Panc1 (cell line): Measurements from ENCODE around the gene PARM1. TPM values are rescaled to one million over a fixed set of nuclear protein-coding genes. Genes with fewer than 3 reads are reported as not detected.

Experiments used
- ATAC-seq: fragments of 200-7000 bp; cut with Tn5 transposase; 2 replicates; pipeline ENCODE4 v1.9.1; 2020; ENCODE audit warnings: mild to moderate bottlenecking, moderate library complexity
- BruUV-seq: library from RNA; stranded (reverse); fragments of 400-500 nt; replicated peaks from 2 replicates; lab custom pipeline; 2021; lab: Mats Ljungman, UMichigan
- CTCF ChIA-PET: fragments of 300-600 bp; sonication (Branson Sonifier 250); formaldehyde crosslinking; loops from one replicate; lab custom pipeline; 2022; ENCODE audit warnings: antibody characterized with exemption; lab: Charles Lee
- POLR2A ChIA-PET: fragments of 300-600 bp; sonication (Branson Sonifier 250); formaldehyde crosslinking; loops from one replicate; lab custom pipeline; 2022; ENCODE audit warnings: antibody characterized with exemption; lab: Charles Lee
- DNase-seq: peaks from one replicate; pipeline ENCODE4 v3.0.0-alpha.2; 2010; ENCODE audit warnings: low read depth, low spot score
- H3K27ac ChIP-seq: 2 replicates; pipeline ENCODE4 v1.5.1; 2011; ENCODE audit warnings: mild to moderate bottlenecking, low read length, inconsistent platforms
- H3K27me3 ChIP-seq: fragments of 200-500 bp; sonication (Bioruptor generic); 2 replicates; pipeline ENCODE4 v1.6.0; 2014; ENCODE audit warnings: low read length, inconsistent platforms; ENCODE audit not compliant: control insufficient read depth, insufficient read depth
- H3K36me3 ChIP-seq: fragments of 200-500 bp; sonication (Bioruptor generic); 2 replicates; pipeline ENCODE4 v1.5.1; 2014; ENCODE audit warnings: inconsistent platforms, mild to moderate bottlenecking, low read length, moderate library complexity; ENCODE audit not compliant: control insufficient read depth, insufficient read depth
- H3K4me1 ChIP-seq: 2 replicates; pipeline ENCODE4 v1.5.1; 2011; ENCODE audit warnings: inconsistent platforms, mild to moderate bottlenecking, low read length, moderate library complexity; ENCODE audit not compliant: control insufficient read depth, insufficient read depth
- H3K4me3 ChIP-seq, 2 experiments: 2 replicates each; pipeline ENCODE4 v1.5.1; 2011 to 2012; ENCODE audit warnings: low read depth in 2 of 2, low read length in 2 of 2, mild to moderate bottlenecking in 2 of 2, inconsistent platforms in 1 of 2, moderate library complexity in 1 of 2
- H3K9me3 ChIP-seq: fragments of 200-500 bp; sonication (Bioruptor generic); 2 replicates; pipeline ENCODE4 v1.5.1; 2014; ENCODE audit warnings: low read depth, mild to moderate bottlenecking, inconsistent platforms, low read length, moderate library complexity; ENCODE audit not compliant: control insufficient read depth, insufficient read depth
- CTCF ChIP-seq: fragments of 450-650 bp; IDR thresholded peaks from 2 replicates; pipeline ENCODE4 v1.5.1; 2017; ENCODE audit warnings: mild to moderate bottlenecking
- POLR2AphosphoS5 ChIP-seq: IDR thresholded peaks from 2 replicates; pipeline ENCODE4 v1.6.1; 2012; ENCODE audit warnings: mild to moderate bottlenecking, low read depth, low read length, moderate library complexity
- REST ChIP-seq, 2 experiments: IDR thresholded peaks; 2 replicates each; pipeline ENCODE4 v1.6.1; 2011 to 2012; ENCODE audit warnings: low read depth in 2 of 2, control low read depth in 1 of 2, low read length in 1 of 2, mild to moderate bottlenecking in 1 of 2, moderate library complexity in 1 of 2; ENCODE audit not compliant: insufficient read depth in 1 of 2
- SIN3A ChIP-seq: IDR thresholded peaks from 2 replicates; pipeline ENCODE4 v1.6.1; 2012; ENCODE audit warnings: low read depth, mild to moderate bottlenecking, low read length, moderate library complexity, borderline replicate concordance; ENCODE audit not compliant: insufficient read depth
- TCF7L2 ChIP-seq: IDR thresholded peaks from 2 replicates; pipeline ENCODE4 v1.6.1; 2011; ENCODE audit warnings: mild to moderate bottlenecking, low read depth, low read length, inconsistent platforms
- in situ Hi-C: cut with HindIII; loops from 2 replicates; pipeline ENCODE4 v1.10.0; 2016; ENCODE audit warnings: low sequenced_read_pairs, low pct_unique_long_range_greater_than_20kb
- intact Hi-C: fragments of 100-400 bp; cut with micrococcal nuclease; formaldehyde crosslinking; loops from one replicate; pipeline ENCODE4 v1.10.0; 2022; ENCODE audit not compliant: unreplicated experiment
- total RNA-seq: library from RNA; stranded (reverse); gene quantifications from one replicate; pipeline ENCODE4 v1.2.1, GENCODE V29; 2021; ENCODE audit not compliant: unreplicated experiment

PARM1 gene
- total RNA-seq, 1 experiment from 2014 or later = 0.21 TPM

GRCh38 chr4:75030028-75030427 is 97.1 kb downstream of the PARM1 start:
- in situ Hi-C loops = no loop called here

GRCh38 chr4:75030649-75031235 is 97.8 kb downstream of the PARM1 start:
- TF ChIP-seq POLR2AphosphoS5 (no peak), TCF7L2 (no peak)
- Histone ChIP-seq H3K27ac (no peak overlapping the region), H3K4me3 (no peak overlapping the region), H3K36me3 (no peaks in the 10 kb centered on the region), H3K4me1 (no peaks in the 10 kb centered on the region), H3K9me3 (no peaks in the 10 kb centered on the region), H3K27me3 (no peaks in the 10 kb centered on the region)
- ChIA-PET CTCF (no interaction called here), POLR2A (no interaction called here)
- BruUV-seq = no TSS peak
- intact Hi-C loops (no loop called here), in situ Hi-C loops (no loop called here)
- no peak for ATAC-seq
- no peak for DNase-seq

More at GRCh38 chr4:75030028-75030427, 97.1 kb downstream of the PARM1 start:
- H3K4me1 ChIP-seq = no peaks in the 10 kb centered on the region
- TF ChIP-seq SIN3A (no peak), POLR2AphosphoS5 (no peak), TCF7L2 (no peak), REST (IDR thresholded peaks at IDR 0.05; ENCODE audit: insufficient read depth in 1 of 2, low read depth in 2 of 2, low read length in 1 of 2) (no peak), CTCF (no peak)
- H3K27ac ChIP-seq = no peak overlapping the region
- ChIA-PET POLR2A (no interaction called here), CTCF (no interaction called here)
- intact Hi-C loops = no loop called here
- H3K36me3 ChIP-seq = no peaks in the 10 kb centered on the region
- BruUV-seq = no TSS peak
- H3K4me3 ChIP-seq = no peak overlapping the region
- ATAC-seq (no peak), DNase-seq (no peak)
- no peaks in the 10 kb centered on the region for H3K27me3 ChIP-seq
- H3K9me3 ChIP-seq = no peaks in the 10 kb centered on the region

GRCh38 chr4:75031775-75032174 is 98.9 kb downstream of the PARM1 start:
- Histone ChIP-seq H3K4me1 (no peaks in the 10 kb centered on the region), H3K36me3 (no peaks in the 10 kb centered on the region), H3K27me3 (no peaks in the 10 kb centered on the region), H3K4me3 (no peak overlapping the region), H3K27ac (no peak overlapping the region), H3K9me3 (no peaks in the 10 kb centered on the region)
- intact Hi-C loops = no loop called here
- ATAC-seq (no peak), DNase-seq (no peak)
- ChIA-PET CTCF (no interaction called here), POLR2A (no interaction called here)
- no TSS peak for BruUV-seq
- in situ Hi-C loops = no loop called here
- TF ChIP-seq CTCF (no peak), REST (IDR thresholded peaks at IDR 0.05; ENCODE audit: insufficient read depth in 1 of 2, low read depth in 2 of 2, low read length in 1 of 2) (no peak), TCF7L2 (no peak), POLR2AphosphoS5 (no peak), SIN3A (no peak)
